Transverse colon (tissue), 4 donors: ENCODE measurements around the gene RTTN. TPM values are rescaled to one million over a fixed set of nuclear protein-coding genes. Genes with fewer than 3 reads are reported as not detected.
A peak's percentile ranks its signal among the peaks of the same experiment; 100 is the strongest.
"Not testable (repeated sequence)": the region's sequence is repeated elsewhere in the genome, so short reads cannot be mapped to it uniquely, and the experiment has no call there.

Source experiments
- DNase-seq: peaks from one replicate; pipeline ENCODE4 v3.0.0-alpha.2; 2019
- H3K27ac ChIP-seq, 4 donors: fragments of 200-600 bp; sonication (generic); 2 replicates each; pipeline ENCODE4 v1.5.1; 2016 to 2018; ENCODE audit warnings: inconsistent platforms in 4 of 4
- H3K27me3 ChIP-seq: fragments of 200-600 bp; sonication (generic); 2 replicates; pipeline ENCODE4 v1.5.1; 2017; ENCODE audit warnings: inconsistent platforms
- H3K36me3 ChIP-seq, 4 donors: fragments of 200-600 bp; sonication (generic); 2 replicates each; pipeline ENCODE4 v1.5.1; 2017 to 2019; ENCODE audit warnings: inconsistent platforms in 4 of 4
- H3K4me1 ChIP-seq, 4 donors: fragments of 200-600 bp; sonication (generic); 2 replicates each; pipeline ENCODE4 v1.5.1; 2017 to 2020; ENCODE audit warnings: inconsistent platforms in 4 of 4
- H3K4me3 ChIP-seq, 4 donors: fragments of 200-600 bp; sonication (generic); 1 replicate in 1 of 4; 2 replicates in 3 of 4; pipeline versions ENCODE4 v1.5.1 to v1.6.1; 2017 to 2019; ENCODE audit warnings: inconsistent platforms in 4 of 4
- H3K9me3 ChIP-seq, 2 donors: fragments of 200-600 bp; sonication (generic); 2 replicates each; pipeline ENCODE4 v1.5.1; 2017 to 2019; ENCODE audit warnings: inconsistent platforms in 2 of 2
- CTCF ChIP-seq, 5 experiments: fragments of 200-600 bp in 3 of 5; fragments of 450-650 bp in 2 of 5; sonication (generic) in 3 of 5; IDR thresholded peaks; 1 replicate in 2 of 5; 2 replicates in 3 of 5; pipeline ENCODE4 v1.5.1; 2016 to 2017; ENCODE audit warnings: antibody characterized with exemption in 5 of 5, inconsistent platforms in 3 of 5, mild to moderate bottlenecking in 2 of 5, moderate library complexity in 1 of 5
- EP300 ChIP-seq: sonication (generic); formaldehyde crosslinking; IDR thresholded peaks from one replicate; pipeline ENCODE4 v1.6.1; 2017; ENCODE audit warnings: antibody characterized with exemption, low read depth
- POLR2A ChIP-seq: fragments of 450-650 bp; IDR thresholded peaks from one replicate; pipeline ENCODE4 v1.6.1; 2016; ENCODE audit warnings: antibody characterized with exemption, mild to moderate bottlenecking, moderate library complexity
- POLR2AphosphoS5 ChIP-seq, 3 donors: sonication (generic); formaldehyde crosslinking; IDR thresholded peaks; one replicate each; pipeline ENCODE4 v1.6.1; 2016; ENCODE audit warnings: antibody characterized with exemption in 3 of 3
- whole genome bisulfite sequencing, 2 donors: methylation state at CpG; one replicate each; pipeline ENCODE4 v1.1.5; 2018; ENCODE audit warnings: low coverage in 1 of 2; 5-methylcytosine and 5-hydroxymethylcytosine counted together
- in situ Hi-C, 4 donors: fragments of 200-750 bp; cut with MboI; loops; one replicate each; pipeline versions ENCODE4 v1.15.0 to v1.15.1; 2017; ENCODE audit warnings: low sequenced_read_pairs in 3 of 4, low pct_ligation_motif_present in 1 of 4, low pct_unique_long_range_greater_than_20kb in 1 of 4
- intact Hi-C: fragments of 100-400 bp; cut with DNase I; formaldehyde crosslinking; loops from one replicate; pipeline ENCODE4 v1.15.1; 2023; ENCODE audit warnings: low total_unique reads
- total RNA-seq, 4 donors: library from RNA; depleted of rRNA; stranded (reverse); fragments of >200 nt; gene quantifications; one replicate each; pipeline ENCODE4 v1.1.0, GENCODE V29; 2016

Gene RTTN, protein sequence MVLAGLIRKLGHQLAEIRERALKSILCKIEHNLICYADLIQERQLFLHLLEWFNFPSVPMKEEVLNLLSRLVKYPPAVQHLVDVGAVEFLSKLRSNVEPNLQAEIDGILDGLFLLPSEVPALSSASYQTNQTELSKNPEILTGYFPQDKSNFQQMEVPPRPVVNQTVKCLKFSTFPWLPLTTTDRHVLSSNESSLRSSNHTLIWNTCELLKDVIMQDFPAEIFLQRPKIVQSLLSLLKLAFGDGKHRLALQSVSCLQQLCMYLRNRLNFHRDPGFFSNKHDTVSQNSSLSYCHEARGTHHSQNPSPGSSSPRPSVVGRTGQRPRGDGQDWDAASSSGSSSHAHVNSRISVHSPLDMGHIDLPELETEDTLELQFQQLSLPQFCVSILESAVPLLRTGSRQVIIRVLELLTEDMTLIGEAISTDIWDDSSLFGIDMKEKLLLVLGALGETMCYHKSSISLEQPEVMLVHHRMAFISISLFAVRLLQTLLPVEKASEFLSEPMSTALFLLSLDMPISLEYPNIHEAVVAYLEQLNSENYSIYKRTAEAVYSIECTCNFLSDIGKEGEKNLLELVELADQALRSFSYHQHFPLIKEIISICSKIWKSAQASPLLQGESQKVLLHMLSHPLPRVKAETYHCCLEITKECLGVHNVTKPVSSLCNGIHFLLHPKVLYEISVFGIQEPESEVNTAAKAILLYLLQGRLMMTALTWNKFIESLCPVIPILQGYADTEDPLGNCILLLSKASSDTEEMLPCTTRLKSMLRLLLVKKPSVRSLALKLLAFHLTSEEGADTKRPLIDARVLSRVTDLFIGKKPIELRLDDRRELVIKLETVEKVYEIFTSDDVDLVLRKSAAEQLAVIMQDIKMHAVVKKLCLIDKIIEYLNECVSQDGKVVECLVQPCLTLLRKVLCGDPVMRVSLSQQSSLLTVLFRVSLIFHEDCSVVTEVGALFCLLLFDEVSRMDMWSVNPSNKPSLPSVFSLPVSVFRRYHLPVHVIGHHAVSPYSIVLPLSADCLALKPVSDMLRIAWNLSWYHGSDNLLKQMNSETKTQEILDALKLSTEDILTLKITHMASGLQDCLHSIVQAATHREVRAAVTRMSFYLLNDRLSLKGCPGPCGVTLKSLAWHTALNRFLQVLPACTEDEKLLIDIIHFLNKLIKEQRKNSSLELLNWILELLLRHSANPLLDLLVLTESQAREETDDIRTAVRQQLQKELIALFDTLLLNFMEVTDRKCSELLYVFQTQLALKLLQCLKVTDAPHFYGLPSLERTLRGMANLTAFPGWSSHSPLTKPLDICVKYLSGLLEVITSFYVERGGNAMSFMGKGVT (N-terminal part only)
- total RNA-seq = 10 to 100 TPM in 3 of 4 donors, 1 to 10 TPM in 1; 9.7 to 18.7 (median 13.1) TPM

DNA sequence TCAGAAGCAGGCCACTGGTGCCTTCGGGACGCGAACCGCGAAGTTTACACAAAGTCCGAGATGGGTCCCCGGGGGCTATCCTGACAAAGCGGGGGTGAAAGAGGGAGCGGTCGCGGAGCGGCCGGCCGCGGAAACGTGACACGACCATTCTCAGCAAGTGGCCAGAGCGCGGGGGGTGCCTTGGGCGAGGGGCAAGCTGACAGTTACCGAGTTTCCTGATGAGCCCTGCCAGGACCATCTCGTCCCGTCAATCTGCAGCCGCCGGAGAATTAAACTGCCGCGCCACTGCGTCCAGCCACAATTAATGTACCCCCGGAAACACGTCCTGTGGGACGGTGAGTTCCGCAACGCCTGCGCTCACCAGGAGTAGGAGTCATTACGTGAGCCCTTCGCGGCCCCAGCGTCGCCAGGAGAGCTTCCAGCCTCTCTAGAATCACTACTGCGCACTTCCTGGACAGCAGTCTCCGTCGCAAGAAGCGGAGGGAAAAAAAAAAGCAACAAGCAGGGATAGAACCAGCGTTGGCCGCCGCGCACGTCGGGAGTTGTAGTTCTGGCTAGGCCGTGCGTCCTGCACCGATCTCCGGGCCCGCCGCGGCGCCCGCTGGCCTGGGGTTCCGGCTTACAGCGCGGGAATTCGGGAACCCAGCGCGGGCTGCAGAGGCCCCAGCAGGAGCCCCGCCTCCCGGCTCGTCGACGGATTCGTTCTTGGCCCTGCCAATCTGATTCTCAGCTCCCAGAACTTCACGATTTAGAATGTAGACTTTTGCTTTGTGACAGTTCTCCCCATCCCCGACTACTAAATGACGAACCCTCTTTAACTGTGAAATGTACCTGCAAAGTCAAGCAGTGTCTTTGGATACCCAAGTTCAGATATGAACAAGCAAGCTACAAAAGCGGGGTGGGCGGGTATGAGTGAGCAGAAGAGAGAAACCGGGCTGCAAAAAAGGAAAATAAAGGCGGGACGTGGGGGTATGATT, at the start of gene RTTN:
TSS of gene RTTN (minus strand) at position 267 of the 977 bp plus-strand sequence. CDS start at position 238, 29 bp downstream.
- H3K27me3 ChIP-seq = no peaks in the 10 kb centered on the region
- peaks cover 9 to 15% (median 10%) of the 10 kb centered on the region in 4 donors for H3K4me1 ChIP-seq
- in situ Hi-C loops = loop anchor here in 1 of 4 donors (25.0 kb wide), 1 partner anchor 132 kb away; no protein-coding TSS in a partner anchor
- DNase-seq = peak; percentile 95
- intact Hi-C loops = loop anchor here (10.0 kb wide), 1 partner anchor 79 kb away; the partner anchor contains the start of gene SOCS6
- peak within 1 kb of the TSS; percentile 93 to 97 (median 94) for H3K27ac ChIP-seq
- H3K4me3 ChIP-seq = peak within 1 kb of the TSS; percentile 23 to 87 (median 72)
- no peaks in the 10 kb centered on the region for H3K9me3 ChIP-seq
- WGBS, 2 donors = 0% methylated on average over 5 to 78 of the region's 78 CpGs
- no peaks in the 10 kb centered on the region for H3K36me3 ChIP-seq
- peak; percentile 32 for TF ChIP-seq POLR2A
- no peak for TF ChIP-seq EP300
- peak in 1 of 5 experiments; percentile 5 for TF ChIP-seq CTCF (IDR thresholded peaks at IDR 0.05)
- peak in 2 of 3 donors; percentile 44 to 80 for TF ChIP-seq POLR2AphosphoS5 (IDR thresholded peaks at IDR 0.05)

DNA sequence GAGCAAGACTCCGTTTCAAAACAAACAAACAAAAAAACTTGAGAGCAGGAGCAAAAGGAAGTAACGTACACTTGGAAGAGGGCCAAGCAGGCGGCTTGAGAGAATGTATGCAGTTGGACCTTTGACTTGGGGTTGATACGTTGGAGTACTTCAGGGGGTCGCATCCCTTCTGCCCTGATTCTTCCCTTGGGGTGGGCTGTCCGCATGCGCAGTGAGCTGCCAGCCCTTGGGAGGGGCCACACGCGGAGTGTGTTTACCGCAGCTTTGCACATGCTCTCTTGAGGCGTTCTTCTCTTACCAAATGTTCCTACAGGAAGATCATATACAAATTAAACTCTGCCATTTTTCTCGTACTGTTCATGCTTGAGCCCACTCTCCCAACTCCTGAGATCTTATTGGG, 45.3 kb upstream of the RTTN start:
- WGBS, 2 donors = 77% methylated on average over 11 to 12 of the region's 12 CpGs
- intact Hi-C loops = no loop called here

DNA sequence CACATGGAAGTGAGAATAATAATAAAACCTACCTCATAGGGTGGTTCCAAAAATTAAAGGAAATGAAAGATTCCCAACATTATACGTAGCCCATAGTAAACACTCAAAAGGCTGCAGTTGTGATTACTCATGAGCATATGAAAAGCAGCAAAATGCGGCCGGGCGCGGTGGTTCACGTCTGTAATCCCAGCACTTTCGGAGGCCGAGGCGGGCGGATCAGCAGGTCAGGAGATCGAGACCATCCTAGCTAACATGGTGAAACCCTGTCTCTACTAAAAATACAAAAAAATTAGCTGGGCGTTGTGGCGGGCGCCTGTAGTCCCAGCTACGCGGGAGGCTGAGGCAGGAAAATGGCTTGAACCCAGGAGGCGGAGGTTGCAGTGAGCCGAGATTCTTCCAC, 44.4 kb upstream of the RTTN start:
- 95 to 97% methylated on average over 18 of the region's 18 CpGs for WGBS, 2 donors
- H3K9me3 ChIP-seq, H3K27me3 ChIP-seq, intact Hi-C loops, DNase-seq, H3K4me1 ChIP-seq, in situ Hi-C loops, H3K4me3 ChIP-seq, H3K36me3 ChIP-seq, H3K27ac ChIP-seq: not testable (repeated sequence)

More for the DNA sequence above, 45.3 kb upstream of the RTTN start:
- in situ Hi-C loops = no loop called here
- H3K27me3 ChIP-seq = no peaks in the 10 kb centered on the region
- H3K9me3 ChIP-seq = no peaks in the 10 kb centered on the region
- no peaks in the 10 kb centered on the region for H3K36me3 ChIP-seq
- no peaks in the 10 kb centered on the region for H3K4me1 ChIP-seq
- no peak overlapping the region for H3K27ac ChIP-seq
- DNase-seq = no peak
- TF ChIP-seq CTCF (IDR thresholded peaks at IDR 0.05) (no peak), POLR2A (no peak), POLR2AphosphoS5 (IDR thresholded peaks at IDR 0.05) (no peak), EP300 (no peak)
- H3K4me3 ChIP-seq = no peak overlapping the region
